Activated CD8-positive, alpha-beta T cell treated with anti-CD3 and anti-CD28 coated beads for 36 hours (primary cell): ENCODE measurements around the gene ABCA13. TPM values are rescaled to one million over a fixed set of nuclear protein-coding genes. Genes with fewer than 3 reads are reported as not detected.
A peak's percentile ranks its signal among the peaks of the same experiment; 100 is the strongest.

ENCODE experiments used
- ATAC-seq: fragments of 200-7000 bp; cut with Tn5 transposase; one replicate; pipeline ENCODE4 v1.10.0; 2021; ENCODE audit warnings: mild to moderate bottlenecking, moderate library complexity
- CTCF ChIA-PET: fragments of 350-600 bp; sonication (Branson Sonifier 250); formaldehyde crosslinking; loops from one replicate; lab custom pipeline; 2021; ENCODE audit warnings: antibody characterized with exemption; lab: Charles Lee
- POLR2A ChIA-PET: fragments of 350-600 bp; sonication (Branson Sonifier 250); formaldehyde crosslinking; loops from one replicate; lab custom pipeline; 2021; ENCODE audit warnings: antibody characterized with exemption; lab: Charles Lee
- DNase-seq: peaks from one replicate; pipeline ENCODE4 v3.0.0-alpha.2; 2020
- H3K27ac Mint-ChIP-seq: one replicate; pipeline ENCODE4 v1.8.0; 2021; ENCODE audit warnings: mild to moderate bottlenecking, mixed read lengths
- H3K27me3 Mint-ChIP-seq: one replicate; pipeline ENCODE4 v1.8.0; 2021; ENCODE audit warnings: mixed read lengths
- H3K36me3 Mint-ChIP-seq: one replicate; pipeline ENCODE4 v1.8.0; 2021; ENCODE audit warnings: low read depth, mixed read lengths
- H3K4me1 Mint-ChIP-seq: one replicate; pipeline ENCODE4 v1.8.0; 2021; ENCODE audit warnings: low read depth, mixed read lengths
- H3K4me3 Mint-ChIP-seq: one replicate; pipeline ENCODE4 v1.8.0; 2021; ENCODE audit warnings: mild to moderate bottlenecking, moderate library complexity, mixed read lengths
- H3K9me3 Mint-ChIP-seq: one replicate; pipeline ENCODE4 v1.8.0; 2021; ENCODE audit warnings: mixed read lengths
- CTCF ChIP-seq: fragments of 200-600 bp; IDR thresholded peaks from one replicate; pipeline ENCODE4 v1.8.0; 2022; ENCODE audit warnings: antibody characterized with exemption, mild to moderate bottlenecking
- intact Hi-C: fragments of 100-400 bp; cut with micrococcal nuclease; formaldehyde crosslinking; loops from one replicate; pipeline ENCODE4 v1.10.0; 2022
- total RNA-seq, 2 experiments: library from RNA; stranded (reverse); gene quantifications; one replicate each; pipeline ENCODE4 v1.2.3, GENCODE V29; 2021

Gene ABCA13
- total RNA-seq, 2 experiments from 2014 or later: not detected

- no peak overlapping the region for H3K27ac Mint-ChIP-seq
- no peak overlapping the region for H3K4me3 Mint-ChIP-seq
- peaks cover 3% of the 10 kb centered on the region for H3K4me1 Mint-ChIP-seq
- ATAC-seq: no peak
- H3K9me3 Mint-ChIP-seq: no peaks in the 10 kb centered on the region
- H3K27me3 Mint-ChIP-seq: no peaks in the 10 kb centered on the region
- no peaks in the 10 kb centered on the region for H3K36me3 Mint-ChIP-seq
- POLR2A ChIA-PET: no interaction called here
- DNase-seq: no peak
- TF ChIP-seq CTCF: no peak
- intact Hi-C loops: no loop called here
- CTCF ChIA-PET: no interaction called here
These were observed 9.7 kb downstream of the ABCA13 start for GRCh38 chr7:48180981-48181380.

- POLR2A ChIA-PET: no interaction called here
These were observed 11.6 kb downstream of the ABCA13 start for GRCh38 chr7:48182718-48183369.

DNA sequence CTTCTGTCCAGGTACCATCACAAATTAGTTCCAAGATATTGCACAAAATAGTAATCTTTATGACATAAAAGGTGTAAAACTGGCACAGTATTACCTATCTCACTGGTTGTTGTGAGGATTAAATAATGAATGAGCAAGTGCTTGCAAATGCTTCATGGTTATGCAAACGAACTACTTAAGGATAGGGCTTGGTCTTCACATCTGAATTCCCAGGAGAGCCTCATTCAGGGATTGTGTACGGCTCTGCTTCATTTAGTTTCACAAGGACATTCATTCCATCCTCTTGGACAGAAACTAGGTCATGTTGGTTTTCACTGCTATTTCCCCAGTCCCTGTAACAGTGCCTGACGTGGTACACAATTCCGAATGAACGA, 12.1 kb downstream of the ABCA13 start:
- no peak for TF ChIP-seq CTCF
- CTCF ChIA-PET: interaction anchor here (1.0 kb wide), 1 partner anchor 25 kb away, joined by 3 read pairs; no protein-coding TSS in a partner anchor
- intact Hi-C loops: no loop called here
- no peak overlapping the region for H3K27ac Mint-ChIP-seq
- DNase-seq (no peak), ATAC-seq (no peak)
- peaks cover 3% of the 10 kb centered on the region for H3K9me3 Mint-ChIP-seq
- no peaks in the 10 kb centered on the region for H3K36me3 Mint-ChIP-seq
- H3K4me3 Mint-ChIP-seq: no peak overlapping the region
- POLR2A ChIA-PET: no interaction called here
- H3K27me3 Mint-ChIP-seq: peaks cover 2% of the 10 kb centered on the region
- H3K4me1 Mint-ChIP-seq: peaks cover 3% of the 10 kb centered on the region

More at GRCh38 chr7:48182718-48183369, 11.6 kb downstream of the ABCA13 start:
- ATAC-seq: peak; percentile 13
- Mint-ChIP-seq H3K4me1 (peaks cover 3% of the 10 kb centered on the region), H3K36me3 (no peaks in the 10 kb centered on the region), H3K4me3 (no peak overlapping the region), H3K9me3 (peaks cover 3% of the 10 kb centered on the region), H3K27ac (no peak overlapping the region), H3K27me3 (peaks cover 1% of the 10 kb centered on the region)
- CTCF ChIA-PET: interaction anchor here (1.0 kb wide), 1 partner anchor 25 kb away, joined by 3 read pairs; no protein-coding TSS in a partner anchor
- DNase-seq: no peak
- TF ChIP-seq CTCF: no peak
- intact Hi-C loops: no loop called here

- Mint-ChIP-seq H3K4me3 (no peak overlapping the region), H3K27me3 (peaks cover 3% of the 10 kb centered on the region), H3K9me3 (peaks cover 3% of the 10 kb centered on the region), H3K27ac (no peak overlapping the region), H3K4me1 (peaks cover 3% of the 10 kb centered on the region), H3K36me3 (no peaks in the 10 kb centered on the region)
- POLR2A ChIA-PET: no interaction called here
- CTCF ChIA-PET: interaction anchor here (1.0 kb wide), 1 partner anchor 9 kb away, joined by 3 read pairs; no protein-coding TSS in a partner anchor
- DNase-seq (no peak), ATAC-seq (no peak)
- intact Hi-C loops: no loop called here
- no peak for TF ChIP-seq CTCF
These were observed 12.7 kb downstream of the ABCA13 start for GRCh38 chr7:48183965-48184364.

- H3K4me3 Mint-ChIP-seq: no peak overlapping the region
- H3K9me3 Mint-ChIP-seq: peaks cover 3% of the 10 kb centered on the region
- no peaks in the 10 kb centered on the region for H3K4me1 Mint-ChIP-seq
- no peak for TF ChIP-seq CTCF
- H3K27ac Mint-ChIP-seq: no peak overlapping the region
- peaks cover 4% of the 10 kb centered on the region for H3K27me3 Mint-ChIP-seq
- ATAC-seq (no peak), DNase-seq (no peak)
- ChIA-PET POLR2A (no interaction called here), CTCF (no interaction called here)
- no peaks in the 10 kb centered on the region for H3K36me3 Mint-ChIP-seq
- intact Hi-C loops: no loop called here
These were observed 17.7 kb downstream of the ABCA13 start for GRCh38 chr7:48188776-48189520.
